OCI-M2 (cell line): Measurements from ENCODE around the gene ALLC.
"Not testable (repeated sequence)": the region's sequence is repeated elsewhere in the genome, so short reads cannot be mapped to it uniquely, and the experiment has no call there.

Source experiments
- DNase-seq: peaks from one replicate; lab custom pipeline; 2025; ENCODE audit not compliant: unreplicated experiment; lab: John Stamatoyannopoulos, UW

The ALLC gene

GRCh38 chr2:3626118-3626811 is 31.7 kb upstream of the ALLC start:
- DNase-seq, result no peak

GRCh38 chr2:3626812-3627499 is 31.0 kb upstream of the ALLC start:
- DNase-seq, result no peak

- DNase-seq, result no peak
These were observed 30.4 kb upstream of the ALLC start for GRCh38 chr2:3627500-3628100.

GRCh38 chr2:3628241-3628679 is 29.7 kb upstream of the ALLC start:
- DNase-seq, result no peak

- DNase-seq, result no peak
These were observed 29.2 kb upstream of the ALLC start for GRCh38 chr2:3628800-3629199.

- DNase-seq, result no peak
These were observed 27.4 kb upstream of the ALLC start for GRCh38 chr2:3630631-3631030.

DNA sequence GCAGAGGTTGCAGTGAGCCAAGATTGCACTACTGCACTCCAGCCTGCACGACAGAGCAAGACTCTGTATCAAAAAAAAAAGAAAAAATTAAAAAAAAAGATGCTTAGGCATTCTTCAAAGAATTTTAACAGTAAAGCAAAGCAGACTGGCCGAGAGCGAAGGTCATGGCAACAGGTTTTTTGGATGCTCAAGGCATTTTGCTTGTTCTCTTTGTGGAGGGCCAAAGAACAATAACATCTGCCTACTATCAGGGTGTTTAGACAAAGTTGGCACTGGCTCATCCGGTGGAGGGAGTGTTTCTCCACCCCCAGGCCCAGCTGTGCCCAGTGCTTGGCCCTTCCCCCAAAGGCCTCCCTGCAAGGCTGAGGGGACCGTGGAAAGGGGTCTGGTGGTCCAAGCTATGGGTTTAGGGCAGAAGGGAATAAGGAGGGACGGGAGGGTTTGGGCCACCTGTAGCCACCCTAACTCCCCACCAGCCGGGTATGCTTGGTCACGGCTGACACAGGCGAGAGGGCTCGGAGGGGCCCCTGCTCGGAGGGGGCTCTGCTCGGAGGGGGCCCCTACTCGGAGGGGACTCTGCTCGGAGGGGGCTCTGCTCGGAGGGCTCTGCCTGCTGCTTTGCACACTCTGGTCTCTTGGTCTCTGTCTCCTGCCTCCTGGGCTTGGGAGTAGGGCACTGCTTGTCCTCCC is 26.7 kb upstream of the ALLC start:
- DNase-seq, result no peak

DNA sequence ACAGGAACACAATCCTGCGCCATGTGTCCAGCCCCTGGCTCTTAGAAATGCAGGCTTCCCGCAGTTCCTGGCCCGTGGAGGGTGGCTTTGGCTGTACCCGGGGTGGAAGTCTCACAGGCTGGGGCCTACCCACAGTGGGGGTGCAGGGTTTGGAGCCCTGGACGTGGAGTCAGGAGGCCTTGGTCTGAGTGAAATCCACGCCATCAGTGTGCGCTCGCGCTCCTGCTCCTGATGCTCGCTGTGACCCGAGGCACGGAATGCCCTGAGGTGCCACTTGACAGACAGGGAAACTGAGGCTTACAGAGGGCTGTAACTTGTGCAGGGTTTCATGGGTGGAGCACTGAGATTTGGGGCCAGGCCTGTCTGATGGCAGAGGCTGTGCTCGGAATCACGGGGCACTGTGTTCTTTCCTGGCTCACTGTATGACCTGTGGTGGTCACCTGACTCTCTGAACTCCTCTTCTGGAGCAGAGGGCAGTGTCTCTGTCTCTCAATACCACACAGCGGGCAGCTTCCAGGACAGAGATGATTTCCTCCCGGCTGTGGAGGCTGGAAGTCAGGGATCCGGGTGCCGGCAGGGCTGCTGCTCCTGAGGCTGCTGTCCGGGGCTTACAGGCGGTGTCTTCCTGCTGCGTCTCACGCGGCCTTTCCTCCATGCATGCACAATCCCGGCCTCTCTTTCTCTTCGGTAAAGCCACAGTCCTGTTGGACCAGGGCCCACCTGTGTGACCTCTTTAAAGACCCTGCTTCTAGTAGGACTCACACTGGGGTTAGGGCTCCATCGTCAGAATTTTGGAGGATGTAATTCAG is 25.9 kb upstream of the ALLC start:
- DNase-seq, result no peak

DNA sequence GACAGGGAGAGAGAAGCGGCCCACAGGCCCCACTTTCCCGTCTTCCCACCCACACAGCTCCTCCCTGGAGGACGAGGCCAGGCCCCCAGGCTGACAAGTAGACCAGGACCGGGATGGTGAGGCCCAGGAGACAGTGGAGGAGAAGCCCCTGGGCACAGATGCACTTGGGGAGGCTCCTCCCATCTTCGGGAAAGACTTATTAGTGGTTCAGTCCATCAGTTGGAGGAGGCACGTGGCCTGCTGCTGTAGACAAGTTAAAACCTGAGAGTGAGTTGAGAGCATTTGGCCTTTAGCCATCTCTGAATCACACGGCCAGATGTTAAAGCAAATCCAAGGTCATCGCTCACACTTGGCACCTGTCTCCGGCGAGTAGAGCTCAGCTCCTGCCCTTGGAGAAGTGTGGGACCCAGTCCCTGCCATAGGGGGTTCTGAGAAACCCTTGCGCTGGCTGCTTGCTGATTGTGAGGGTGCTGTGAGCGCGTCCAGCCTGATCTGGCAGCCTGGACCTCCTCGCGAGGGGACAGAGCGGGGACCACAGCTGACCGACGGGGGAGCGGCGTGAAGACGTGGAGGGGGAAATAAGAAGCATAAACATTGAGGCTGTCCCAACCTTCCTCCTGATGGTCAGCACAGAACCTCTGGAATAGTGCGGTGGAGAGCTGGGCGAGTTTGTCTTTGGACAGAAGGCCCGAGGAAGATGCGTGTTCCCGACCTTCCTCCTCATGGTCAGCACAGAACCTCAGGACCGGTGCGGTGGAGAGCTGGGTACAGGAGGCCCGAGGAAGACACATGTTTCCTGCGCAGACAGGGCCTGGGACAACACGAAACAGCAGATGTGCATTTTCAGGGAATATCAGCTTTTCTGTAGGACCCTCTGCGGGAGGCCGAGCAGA is 24.7 kb upstream of the ALLC start:
- no peak for DNase-seq

GRCh38 chr2:3633982-3634595 is 23.9 kb upstream of the ALLC start:
- no peak for DNase-seq

- DNase-seq, result no peak
These were observed 23.3 kb upstream of the ALLC start for GRCh38 chr2:3634596-3635121.

GRCh38 chr2:3635171-3635974 is 22.6 kb upstream of the ALLC start:
- DNase-seq, result no peak

GRCh38 chr2:3635975-3636327 is 22.0 kb upstream of the ALLC start:
- not testable (repeated sequence) for DNase-seq

DNA sequence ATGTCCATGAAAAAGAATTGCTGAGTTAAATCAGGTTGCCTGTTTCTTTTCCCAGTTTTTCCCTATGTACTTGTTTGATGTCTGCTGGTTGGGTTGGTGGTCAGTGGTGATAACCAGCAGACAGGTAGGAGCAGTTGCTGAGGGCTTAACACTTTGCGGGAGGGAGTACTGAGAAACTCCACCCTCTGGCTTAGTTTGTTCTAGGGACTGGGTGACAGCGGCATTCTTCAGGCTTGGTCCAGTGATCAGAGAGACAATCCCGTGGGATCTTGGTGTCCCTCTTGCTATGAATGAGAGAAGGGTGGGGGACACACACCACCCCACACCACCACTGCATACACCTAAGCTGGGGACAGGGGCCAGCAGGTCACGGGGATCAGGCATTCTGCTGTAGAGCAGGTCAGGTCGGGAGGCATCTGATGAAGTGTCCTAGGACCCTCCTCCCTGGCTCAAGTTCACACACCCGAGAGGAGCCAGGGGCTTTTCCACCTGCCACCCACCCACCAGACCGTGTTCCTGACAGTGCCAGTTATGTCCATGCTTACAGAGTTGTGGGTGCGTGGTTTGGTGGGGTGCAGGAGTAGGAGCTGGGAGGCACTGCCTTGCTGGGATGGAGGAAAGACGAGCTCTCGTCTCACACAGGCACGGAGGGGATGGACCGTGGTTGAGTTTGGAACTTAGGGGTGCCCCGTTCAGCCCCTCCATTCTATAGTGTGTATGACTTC is 21.3 kb upstream of the ALLC start:
- DNase-seq, result no peak

DNA sequence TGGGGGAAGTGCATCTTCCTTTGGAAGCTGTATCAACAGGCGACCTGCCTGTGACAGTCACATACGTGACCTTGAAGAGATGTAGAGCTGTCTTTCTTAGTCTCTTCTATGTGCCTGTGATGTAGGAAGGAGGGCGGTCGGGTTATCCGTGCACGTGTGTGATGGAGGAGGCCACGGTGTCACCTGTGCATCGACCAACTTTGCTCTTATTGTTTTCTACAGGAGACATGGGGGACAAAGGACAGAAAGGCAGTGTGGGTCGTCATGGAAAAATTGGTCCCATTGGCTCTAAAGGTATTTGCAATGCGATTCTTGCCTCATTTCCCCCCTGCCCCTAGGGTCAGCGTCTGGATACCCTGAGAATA is 20.7 kb upstream of the ALLC start:
- no peak for DNase-seq

GRCh38 chr2:3637692-3638455 is 20.1 kb upstream of the ALLC start:
- DNase-seq, result no peak

GRCh38 chr2:3638456-3638810 is 19.6 kb upstream of the ALLC start:
- DNase-seq, result no peak
